ENCODE results near the gene SPOCK2.

GRCh38 chr10:72094574-72094973, 6.2 kb upstream of the SPOCK2 start:
- TF ChIP-seq POLR2A (IDR thresholded peaks at IDR 0.05) (no peak), CTCF (IDR thresholded peaks at IDR 0.05) (no peak)

Data from lower leg skin (tissue), 3 donors.